HepG2 (cell line): ENCODE results near the gene ECHDC1. TPM values are rescaled to one million over a fixed set of nuclear protein-coding genes. Genes with fewer than 3 reads are reported as not detected.

Experiments
- DNMT1 ChIP-seq: sonication (generic); formaldehyde crosslinking; IDR thresholded peaks from 2 replicates; pipeline ENCODE4 v1.5.1; 2020; ENCODE audit warnings: mild to moderate bottlenecking, missing genetic modification reagents
- HMG20B ChIP-seq: conservative IDR thresholded peaks from 2 replicates; pipeline ENCODE4 v1.6.1; 2016; ENCODE audit warnings: missing genetic modification reagents, missing compliant biosample characterization
- KDM5B ChIP-seq: sonication (generic); formaldehyde crosslinking; IDR thresholded peaks from 2 replicates; pipeline ENCODE4 v1.4.0; 2020; ENCODE audit warnings: missing genetic modification reagents, mild to moderate bottlenecking, borderline replicate concordance
- MIXL1 ChIP-seq: IDR thresholded peaks from 2 replicates; pipeline ENCODE4 v1.6.1; 2016
- PITX1 ChIP-seq: sonication (generic); formaldehyde crosslinking; IDR thresholded peaks from 2 replicates; pipeline ENCODE4 v1.5.1; 2020; ENCODE audit warnings: mild to moderate bottlenecking, missing genetic modification reagents
- RBM22 ChIP-seq: fragments of 200-400 bp; formaldehyde crosslinking; optimal IDR thresholded peaks from 2 replicates; pipeline ENCODE3; 2017; ENCODE audit warnings: mild to moderate bottlenecking, low read length, moderate library complexity
- RCOR2 ChIP-seq: IDR thresholded peaks from 2 replicates; pipeline ENCODE4 v1.6.1; 2016; ENCODE audit warnings: missing biosample characterization, missing genetic modification reagents
- STAT5B ChIP-seq: sonication (generic); formaldehyde crosslinking; IDR thresholded peaks from 2 replicates; pipeline ENCODE4 v1.4.0; 2020; ENCODE audit warnings: missing genetic modification reagents
- TBL1XR1 ChIP-seq: fragments of 150-350 bp; IDR thresholded peaks from 2 replicates; pipeline ENCODE4 v1.6.1; 2014; ENCODE audit warnings: borderline replicate concordance, low read length; ENCODE audit not compliant: partially characterized antibody
- ZNF350 ChIP-seq: sonication (generic); formaldehyde crosslinking; IDR thresholded peaks from 2 replicates; pipeline ENCODE4 v1.4.0; 2020; ENCODE audit warnings: mild to moderate bottlenecking, low read depth, missing genetic modification reagents, borderline replicate concordance
- ZNF768 ChIP-seq: sonication (generic); formaldehyde crosslinking; IDR thresholded peaks from 2 replicates; pipeline ENCODE4 v1.4.0; 2020; ENCODE audit warnings: missing genetic modification reagents
- ZSCAN20 ChIP-seq: sonication (generic); formaldehyde crosslinking; IDR thresholded peaks from 2 replicates; pipeline ENCODE4 v1.4.0; 2020; ENCODE audit warnings: missing genetic modification reagents, mild to moderate bottlenecking, borderline replicate concordance
- polyA plus RNA-seq, 8 experiments: library from polyadenylated mRNA; depleted of rRNA in 3 of 8; stranded (reverse) in 7 of 8; unstranded in 1 of 8; fragments of >200 nt; fragmentation: Illumina TruSeq in 4 of 8; extraction: Trizol in 4 of 8; gene quantifications; 2 replicates each; pipeline versions ENCODE4 v1.2.1 to v1.2.3, GENCODE V29; 2011 to 2016; ENCODE audit warnings: low read depth in 4 of 8, missing spikeins in 1 of 8, mixed read lengths in 1 of 8; ENCODE audit not compliant: insufficient read depth in 1 of 8
- total RNA-seq, 5 experiments: library from RNA; depleted of rRNA; stranded (reverse); fragments of >200 nt; fragmentation: Illumina TruSeq; extraction: Trizol; gene quantifications; 2 replicates each; pipeline ENCODE4 v1.2.3, GENCODE V29; 2016; ENCODE audit warnings: low read depth in 1 of 5
- TF ChIP-seq, protein P1 (sequence below): sonication (generic); formaldehyde crosslinking; IDR thresholded peaks from 2 replicates; pipeline ENCODE4 v1.4.0; 2020; ENCODE audit warnings: missing genetic modification reagents
- TF ChIP-seq, protein P2 (sequence below), 2 experiments: IDR thresholded peaks; 2 replicates each; pipeline ENCODE4 v1.6.1; 2011 to 2012; ENCODE audit warnings: low read length in 2 of 2, borderline replicate concordance in 1 of 2, low read depth in 1 of 2, mild to moderate bottlenecking in 1 of 2, moderate library complexity in 1 of 2
- TF ChIP-seq, protein P3 (sequence below): sonication (generic); formaldehyde crosslinking; IDR thresholded peaks from 2 replicates; pipeline ENCODE4 v1.4.0; 2020; ENCODE audit warnings: missing genetic modification reagents
- TF ChIP-seq, protein P4 (sequence below): sonication (generic); formaldehyde crosslinking; IDR thresholded peaks from 2 replicates; pipeline ENCODE4 v1.4.0; 2020; ENCODE audit warnings: missing genetic modification reagents
- TF ChIP-seq, protein P5 (sequence below): IDR thresholded peaks from 2 replicates; pipeline ENCODE4 v1.6.1; 2016

Gene ECHDC1
- total and polyA plus RNA-seq, 2 of the 13 experiments (the other 11 are each of a cell fraction or from before 2014, with no cell fraction given) = 32.8 to 98.1 TPM

DNA sequence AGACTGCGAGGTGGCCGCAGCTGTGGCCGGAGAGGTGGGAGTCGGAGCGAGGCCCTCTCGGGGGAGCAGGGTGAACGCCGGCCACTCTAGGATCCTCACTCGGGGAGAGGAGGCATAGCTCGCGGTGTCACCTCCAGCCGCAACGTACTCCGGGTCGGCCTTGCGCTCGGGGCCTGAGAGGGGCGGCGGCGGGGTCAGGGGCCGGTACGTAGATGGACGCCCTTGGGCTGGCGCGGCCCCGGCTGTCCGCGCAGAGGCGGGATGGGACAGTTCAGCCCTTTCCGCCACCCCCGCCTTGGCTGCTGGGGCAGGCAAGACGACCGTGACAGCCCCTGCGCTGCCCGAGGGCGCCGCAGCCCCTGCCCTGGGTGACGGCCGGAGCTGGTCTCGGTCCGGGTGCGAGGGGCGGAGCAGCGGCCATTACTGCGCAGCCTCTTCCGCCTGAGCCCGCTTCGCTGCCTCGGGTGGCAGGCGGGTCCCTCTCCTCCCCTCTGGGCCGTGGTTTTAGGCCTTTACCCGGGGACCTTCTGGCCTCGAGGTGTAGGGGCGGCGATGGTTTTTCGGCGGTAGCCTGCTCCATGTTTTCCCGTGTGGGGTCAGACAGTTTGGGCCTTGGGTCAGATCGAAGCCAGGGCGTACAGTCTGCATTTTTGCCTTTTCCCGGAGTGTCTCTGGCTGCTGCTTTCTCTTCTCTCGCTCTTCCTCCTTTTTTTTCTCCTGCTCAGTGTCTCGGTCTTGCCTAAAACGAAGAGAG lies 76.3 kb downstream of the ECHDC1 start (continued):
- TF ChIP-seq, protein P1, sequence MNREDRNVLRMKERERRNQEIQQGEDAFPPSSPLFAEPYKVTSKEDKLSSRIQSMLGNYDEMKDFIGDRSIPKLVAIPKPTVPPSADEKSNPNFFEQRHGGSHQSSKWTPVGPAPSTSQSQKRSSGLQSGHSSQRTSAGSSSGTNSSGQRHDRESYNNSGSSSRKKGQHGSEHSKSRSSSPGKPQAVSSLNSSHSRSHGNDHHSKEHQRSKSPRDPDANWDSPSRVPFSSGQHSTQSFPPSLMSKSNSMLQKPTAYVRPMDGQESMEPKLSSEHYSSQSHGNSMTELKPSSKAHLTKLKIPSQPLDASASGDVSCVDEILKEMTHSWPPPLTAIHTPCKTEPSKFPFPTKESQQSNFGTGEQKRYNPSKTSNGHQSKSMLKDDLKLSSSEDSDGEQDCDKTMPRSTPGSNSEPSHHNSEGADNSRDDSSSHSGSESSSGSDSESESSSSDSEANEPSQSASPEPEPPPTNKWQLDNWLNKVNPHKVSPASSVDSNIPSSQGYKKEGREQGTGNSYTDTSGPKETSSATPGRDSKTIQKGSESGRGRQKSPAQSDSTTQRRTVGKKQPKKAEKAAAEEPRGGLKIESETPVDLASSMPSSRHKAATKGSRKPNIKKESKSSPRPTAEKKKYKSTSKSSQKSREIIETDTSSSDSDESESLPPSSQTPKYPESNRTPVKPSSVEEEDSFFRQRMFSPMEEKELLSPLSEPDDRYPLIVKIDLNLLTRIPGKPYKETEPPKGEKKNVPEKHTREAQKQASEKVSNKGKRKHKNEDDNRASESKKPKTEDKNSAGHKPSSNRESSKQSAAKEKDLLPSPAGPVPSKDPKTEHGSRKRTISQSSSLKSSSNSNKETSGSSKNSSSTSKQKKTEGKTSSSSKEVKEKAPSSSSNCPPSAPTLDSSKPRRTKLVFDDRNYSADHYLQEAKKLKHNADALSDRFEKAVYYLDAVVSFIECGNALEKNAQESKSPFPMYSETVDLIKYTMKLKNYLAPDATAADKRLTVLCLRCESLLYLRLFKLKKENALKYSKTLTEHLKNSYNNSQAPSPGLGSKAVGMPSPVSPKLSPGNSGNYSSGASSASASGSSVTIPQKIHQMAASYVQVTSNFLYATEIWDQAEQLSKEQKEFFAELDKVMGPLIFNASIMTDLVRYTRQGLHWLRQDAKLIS (CRISPR knock-in tag) = peak; percentile 9; the same call in 1 of the 2 replicates
- TF ChIP-seq ZNF768 (CRISPR knock-in tag) = peak; percentile 80
- TF ChIP-seq, protein P2, sequence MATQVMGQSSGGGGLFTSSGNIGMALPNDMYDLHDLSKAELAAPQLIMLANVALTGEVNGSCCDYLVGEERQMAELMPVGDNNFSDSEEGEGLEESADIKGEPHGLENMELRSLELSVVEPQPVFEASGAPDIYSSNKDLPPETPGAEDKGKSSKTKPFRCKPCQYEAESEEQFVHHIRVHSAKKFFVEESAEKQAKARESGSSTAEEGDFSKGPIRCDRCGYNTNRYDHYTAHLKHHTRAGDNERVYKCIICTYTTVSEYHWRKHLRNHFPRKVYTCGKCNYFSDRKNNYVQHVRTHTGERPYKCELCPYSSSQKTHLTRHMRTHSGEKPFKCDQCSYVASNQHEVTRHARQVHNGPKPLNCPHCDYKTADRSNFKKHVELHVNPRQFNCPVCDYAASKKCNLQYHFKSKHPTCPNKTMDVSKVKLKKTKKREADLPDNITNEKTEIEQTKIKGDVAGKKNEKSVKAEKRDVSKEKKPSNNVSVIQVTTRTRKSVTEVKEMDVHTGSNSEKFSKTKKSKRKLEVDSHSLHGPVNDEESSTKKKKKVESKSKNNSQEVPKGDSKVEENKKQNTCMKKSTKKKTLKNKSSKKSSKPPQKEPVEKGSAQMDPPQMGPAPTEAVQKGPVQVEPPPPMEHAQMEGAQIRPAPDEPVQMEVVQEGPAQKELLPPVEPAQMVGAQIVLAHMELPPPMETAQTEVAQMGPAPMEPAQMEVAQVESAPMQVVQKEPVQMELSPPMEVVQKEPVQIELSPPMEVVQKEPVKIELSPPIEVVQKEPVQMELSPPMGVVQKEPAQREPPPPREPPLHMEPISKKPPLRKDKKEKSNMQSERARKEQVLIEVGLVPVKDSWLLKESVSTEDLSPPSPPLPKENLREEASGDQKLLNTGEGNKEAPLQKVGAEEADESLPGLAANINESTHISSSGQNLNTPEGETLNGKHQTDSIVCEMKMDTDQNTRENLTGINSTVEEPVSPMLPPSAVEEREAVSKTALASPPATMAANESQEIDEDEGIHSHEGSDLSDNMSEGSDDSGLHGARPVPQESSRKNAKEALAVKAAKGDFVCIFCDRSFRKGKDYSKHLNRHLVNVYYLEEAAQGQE (IDR thresholded peaks at IDR 0.05; ENCODE audit: borderline replicate concordance in 1 of 2, low read depth in 1 of 2, low read length in 2 of 2) = no peak; a peak in 1 of 4 replicates
- 0 out of 2 replicates have a peak, but pooled peaks have one; percentile 11 for TF ChIP-seq MIXL1 (CRISPR knock-in tag)
- TF ChIP-seq, protein P3, sequence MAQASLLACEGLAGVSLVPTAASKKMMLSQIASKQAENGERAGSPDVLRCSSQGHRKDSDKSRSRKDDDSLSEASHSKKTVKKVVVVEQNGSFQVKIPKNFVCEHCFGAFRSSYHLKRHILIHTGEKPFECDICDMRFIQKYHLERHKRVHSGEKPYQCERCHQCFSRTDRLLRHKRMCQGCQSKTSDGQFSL = peak; percentile 67; the same call in 1 of the 2 replicates
- peak; percentile 28; the same call in 1 of the 2 replicates for TF ChIP-seq DNMT1 (CRISPR knock-in tag)
- TF ChIP-seq, protein P4, sequence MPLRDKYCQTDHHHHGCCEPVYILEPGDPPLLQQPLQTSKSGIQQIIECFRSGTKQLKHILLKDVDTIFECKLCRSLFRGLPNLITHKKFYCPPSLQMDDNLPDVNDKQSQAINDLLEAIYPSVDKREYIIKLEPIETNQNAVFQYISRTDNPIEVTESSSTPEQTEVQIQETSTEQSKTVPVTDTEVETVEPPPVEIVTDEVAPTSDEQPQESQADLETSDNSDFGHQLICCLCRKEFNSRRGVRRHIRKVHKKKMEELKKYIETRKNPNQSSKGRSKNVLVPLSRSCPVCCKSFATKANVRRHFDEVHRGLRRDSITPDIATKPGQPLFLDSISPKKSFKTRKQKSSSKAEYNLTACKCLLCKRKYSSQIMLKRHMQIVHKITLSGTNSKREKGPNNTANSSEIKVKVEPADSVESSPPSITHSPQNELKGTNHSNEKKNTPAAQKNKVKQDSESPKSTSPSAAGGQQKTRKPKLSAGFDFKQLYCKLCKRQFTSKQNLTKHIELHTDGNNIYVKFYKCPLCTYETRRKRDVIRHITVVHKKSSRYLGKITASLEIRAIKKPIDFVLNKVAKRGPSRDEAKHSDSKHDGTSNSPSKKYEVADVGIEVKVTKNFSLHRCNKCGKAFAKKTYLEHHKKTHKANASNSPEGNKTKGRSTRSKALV = peak; percentile 28; the same call in 1 of the 2 replicates
- TF ChIP-seq HMG20B (CRISPR knock-in tag) = 0 out of 2 replicates have a peak, but pooled peaks have one; percentile 34
- TF ChIP-seq STAT5B (CRISPR knock-in tag) = peak; percentile 53; the same call in 1 of the 2 replicates
- no peak for TF ChIP-seq TBL1XR1
- TF ChIP-seq ZSCAN20 = peak; percentile 91
- TF ChIP-seq, protein P5, sequence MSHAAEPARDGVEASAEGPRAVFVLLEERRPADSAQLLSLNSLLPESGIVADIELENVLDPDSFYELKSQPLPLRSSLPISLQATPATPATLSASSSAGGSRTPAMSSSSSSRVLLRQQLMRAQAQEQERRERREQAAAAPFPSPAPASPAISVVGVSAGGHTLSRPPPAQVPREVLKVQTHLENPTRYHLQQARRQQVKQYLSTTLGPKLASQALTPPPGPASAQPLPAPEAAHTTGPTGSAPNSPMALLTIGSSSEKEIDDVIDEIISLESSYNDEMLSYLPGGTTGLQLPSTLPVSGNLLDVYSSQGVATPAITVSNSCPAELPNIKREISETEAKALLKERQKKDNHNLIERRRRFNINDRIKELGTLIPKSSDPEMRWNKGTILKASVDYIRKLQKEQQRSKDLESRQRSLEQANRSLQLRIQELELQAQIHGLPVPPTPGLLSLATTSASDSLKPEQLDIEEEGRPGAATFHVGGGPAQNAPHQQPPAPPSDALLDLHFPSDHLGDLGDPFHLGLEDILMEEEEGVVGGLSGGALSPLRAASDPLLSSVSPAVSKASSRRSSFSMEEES (CRISPR knock-in tag) = no peak; the same call in 1 of the 2 replicates
- TF ChIP-seq RBM22 = peak; percentile 14
- peak; percentile 94; the same call in 1 of the 2 replicates for TF ChIP-seq KDM5B
- TF ChIP-seq PITX1 (CRISPR knock-in tag) = no peak
- peak; percentile 28; the same call in 1 of the 2 replicates for TF ChIP-seq ZNF350 (CRISPR knock-in tag)
- TF ChIP-seq RCOR2 = no peak
